NT2/D1 (cell line): Measurements from ENCODE around the gene MEX3A.
A peak's percentile ranks its signal among the peaks of the same experiment; 100 is the strongest.
"Not testable (repeated sequence)": the region's sequence is repeated elsewhere in the genome, so short reads cannot be mapped to it uniquely, and the experiment has no call there.

Experiments
- DNase-seq: peaks from one replicate; pipeline ENCODE4 v3.0.0-alpha.2; 2011; ENCODE audit warnings: low read depth, low spot score
- H3K27me3 ChIP-seq: 2 replicates; pipeline ENCODE4 v1.6.0; 2011; ENCODE audit warnings: mild to moderate bottlenecking; ENCODE audit not compliant: insufficient read length, insufficient read depth
- H3K36me3 ChIP-seq: 2 replicates; pipeline ENCODE4 v1.6.1; 2011; ENCODE audit warnings: mild to moderate bottlenecking, low read length, mixed read lengths; ENCODE audit not compliant: insufficient read depth, insufficient read length
- H3K4me1 ChIP-seq: 2 replicates; pipeline ENCODE4 v1.5.1; 2011; ENCODE audit not compliant: insufficient read depth, insufficient read length
- H3K4me3 ChIP-seq: 2 replicates; pipeline ENCODE4 v1.5.1; 2011; ENCODE audit warnings: low read depth; ENCODE audit not compliant: insufficient read length
- H3K9ac ChIP-seq: 2 replicates; pipeline ENCODE4 v1.6.0; 2011; ENCODE audit warnings: low read depth; ENCODE audit not compliant: insufficient read length
- H3K9me3 ChIP-seq: 2 replicates; pipeline ENCODE4 v1.5.1; 2011; ENCODE audit warnings: mild to moderate bottlenecking, low read length; ENCODE audit not compliant: insufficient read depth
- SUZ12 ChIP-seq: IDR thresholded peaks from 2 replicates; pipeline ENCODE4 v1.6.1; 2011; ENCODE audit not compliant: insufficient read length, insufficient read depth; ENCODE audit errors: extremely low read depth
- YY1 ChIP-seq: IDR thresholded peaks from 2 replicates; pipeline ENCODE4 v1.6.1; 2011; ENCODE audit not compliant: insufficient read length, insufficient read depth
- ZNF274 ChIP-seq: IDR thresholded peaks from 2 replicates; pipeline ENCODE4 v1.6.1; 2011; ENCODE audit warnings: mild to moderate bottlenecking, low read depth, low read length

The MEX3A gene

GRCh38 chr1:156072251-156072650 is 10.0 kb downstream of the MEX3A start:
- no peak for DNase-seq
- no peak overlapping the region for H3K4me3 ChIP-seq
- H3K9me3 ChIP-seq = no peaks in the 10 kb centered on the region
- H3K36me3 ChIP-seq = peaks cover 38% of the 10 kb centered on the region
- H3K4me1 ChIP-seq = peaks cover 47% of the 10 kb centered on the region
- H3K27me3 ChIP-seq = no peaks in the 10 kb centered on the region
- no peak overlapping the region for H3K9ac ChIP-seq
- TF ChIP-seq YY1 (no peak), SUZ12 (no peak), ZNF274 (no peak)

DNA sequence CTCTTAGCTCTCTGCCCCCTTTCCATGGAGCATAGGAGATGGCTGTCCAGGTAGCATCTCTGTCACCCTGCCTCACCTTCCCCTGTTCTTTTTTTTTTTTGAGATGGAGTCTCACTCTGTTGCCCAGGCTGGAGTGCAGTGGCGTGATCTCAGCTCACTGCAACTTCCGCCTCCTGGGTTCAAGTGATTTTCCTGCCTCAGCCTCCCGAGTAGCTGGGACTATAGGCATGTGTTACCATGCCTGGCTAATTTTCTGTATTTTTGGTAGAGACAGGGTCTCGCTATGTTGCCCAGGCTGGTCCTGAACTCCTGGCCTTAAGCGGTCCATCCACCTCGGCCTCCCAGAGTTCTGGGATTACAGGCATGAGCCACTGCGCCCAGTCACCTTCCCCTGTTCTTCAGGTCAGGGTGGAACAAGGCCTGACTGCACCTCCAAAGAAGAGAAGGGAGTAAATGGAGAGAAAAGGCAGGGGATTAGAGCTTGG is 10.9 kb downstream of the MEX3A start:
- not testable (repeated sequence) for DNase-seq, H3K27me3 ChIP-seq, H3K9me3 ChIP-seq, H3K9ac ChIP-seq, H3K4me3 ChIP-seq
- H3K36me3 ChIP-seq = peaks cover 29% of the 10 kb centered on the region
- peaks cover 39% of the 10 kb centered on the region for H3K4me1 ChIP-seq

- H3K4me1 ChIP-seq = peaks cover 37% of the 10 kb centered on the region
- TF ChIP-seq ZNF274 = no peak
- TF ChIP-seq YY1 = no peak
- TF ChIP-seq SUZ12 = no peak
- H3K27me3 ChIP-seq = no peaks in the 10 kb centered on the region
- H3K9me3 ChIP-seq = no peaks in the 10 kb centered on the region
- H3K36me3 ChIP-seq = peaks cover 21% of the 10 kb centered on the region
- DNase-seq = no peak
- no peak overlapping the region for H3K4me3 ChIP-seq
- H3K9ac ChIP-seq = no peak overlapping the region
Measured at GRCh38 chr1:156070548-156070947, 11.7 kb downstream of the MEX3A start.

DNA sequence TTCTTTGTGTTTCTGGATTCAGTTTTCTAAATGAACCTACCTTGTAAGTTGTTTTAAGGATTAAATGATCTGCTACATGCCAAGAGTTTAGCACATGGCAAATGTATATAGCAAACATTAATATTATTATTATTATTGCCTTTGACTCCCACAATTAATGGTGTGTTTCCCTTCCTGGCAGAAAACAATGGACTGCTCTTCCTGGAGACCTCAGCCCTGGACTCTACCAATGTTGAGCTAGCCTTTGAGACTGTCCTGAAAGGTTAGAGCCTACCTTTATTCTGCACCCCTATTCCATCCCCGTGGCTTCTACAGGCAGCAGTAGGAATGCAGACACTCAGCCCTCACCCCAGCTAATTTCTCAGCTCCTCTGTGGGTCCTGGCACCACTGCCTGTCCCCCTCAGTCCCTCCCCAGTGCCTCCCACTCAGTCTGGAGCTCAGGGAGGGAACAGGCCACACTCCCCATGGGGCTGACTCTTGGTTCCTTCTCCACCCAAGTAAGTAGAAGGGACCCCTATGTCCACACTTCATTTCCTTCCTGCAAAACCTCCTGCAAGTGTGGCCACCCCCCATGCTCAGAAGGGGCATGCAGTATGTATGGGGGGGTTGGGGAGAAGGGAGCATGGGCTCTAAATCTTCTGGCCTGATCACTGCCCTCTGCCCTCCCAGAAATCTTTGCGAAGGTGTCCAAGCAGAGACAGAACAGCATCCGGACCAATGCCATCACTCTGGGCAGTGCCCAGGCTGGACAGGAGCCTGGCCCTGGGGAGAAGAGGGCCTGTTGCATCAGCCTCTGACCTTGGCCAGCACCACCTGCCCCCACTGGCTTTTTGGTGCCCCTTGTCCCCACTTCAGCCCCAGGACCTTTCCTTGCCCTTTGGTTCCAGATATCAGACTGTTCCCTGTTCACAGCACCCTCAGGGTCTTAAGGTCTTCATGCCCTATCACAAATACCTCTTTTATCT is 12.5 kb downstream of the MEX3A start:
- no peak for DNase-seq
- Histone ChIP-seq H3K9ac (peak overlapping the region; percentile 1), H3K4me3 (no peak overlapping the region), H3K9me3 (no peaks in the 10 kb centered on the region), H3K27me3 (no peaks in the 10 kb centered on the region), H3K4me1 (peaks cover 35% of the 10 kb centered on the region), H3K36me3 (peaks cover 13% of the 10 kb centered on the region)
- TF ChIP-seq SUZ12 (no peak), YY1 (no peak), ZNF274 (no peak)

- Histone ChIP-seq H3K4me3 (no peak overlapping the region), H3K4me1 (peaks cover 28% of the 10 kb centered on the region), H3K9ac (no peak overlapping the region), H3K36me3 (no peaks in the 10 kb centered on the region), H3K27me3 (no peaks in the 10 kb centered on the region), H3K9me3 (no peaks in the 10 kb centered on the region)
- no peak for DNase-seq
- no peak for TF ChIP-seq SUZ12
- no peak for TF ChIP-seq YY1
- no peak for TF ChIP-seq ZNF274
Measured at GRCh38 chr1:156067262-156067661, 15.0 kb downstream of the MEX3A start.

- H3K4me1 ChIP-seq = peaks cover 34% of the 10 kb centered on the region
- no peaks in the 10 kb centered on the region for H3K9me3 ChIP-seq
- no peak overlapping the region for H3K9ac ChIP-seq
- no peaks in the 10 kb centered on the region for H3K36me3 ChIP-seq
- H3K4me3 ChIP-seq = no peak overlapping the region
- no peaks in the 10 kb centered on the region for H3K27me3 ChIP-seq
- TF ChIP-seq ZNF274 (no peak), SUZ12 (no peak), YY1 (no peak)
- no peak for DNase-seq
Measured at GRCh38 chr1:156065871-156066270, 16.4 kb downstream of the MEX3A start.

- Histone ChIP-seq H3K36me3 (no peaks in the 10 kb centered on the region), H3K9me3 (no peaks in the 10 kb centered on the region), H3K9ac (no peak overlapping the region), H3K4me3 (no peak overlapping the region), H3K27me3 (no peaks in the 10 kb centered on the region), H3K4me1 (peaks cover 31% of the 10 kb centered on the region)
- TF ChIP-seq YY1 (no peak), SUZ12 (no peak), ZNF274 (no peak)
- no peak for DNase-seq
Measured at GRCh38 chr1:156065212-156065611, 17.1 kb downstream of the MEX3A start.
